Calu3 (cell line): ENCODE measurements around the gene ALDH6A1. TPM values are rescaled to one million over a fixed set of nuclear protein-coding genes. Genes with fewer than 3 reads are reported as not detected.

Experiments used
- BruUV-seq: library from RNA; stranded (reverse); fragments of 400-500 nt; replicated peaks from 2 replicates; lab custom pipeline; 2021; lab: Mats Ljungman, UMichigan
- CTCF ChIA-PET: fragments of 300-600 bp; sonication (Branson Sonifier 250); formaldehyde crosslinking; loops from one replicate; lab custom pipeline; 2022; ENCODE audit warnings: antibody characterized with exemption; lab: Charles Lee
- DNase-seq: peaks from one replicate; pipeline ENCODE4 v3.0.0; 2022
- H3K27ac Mint-ChIP-seq: one replicate; pipeline ENCODE4 v1.8.0; 2022; ENCODE audit warnings: mixed read lengths; ENCODE audit not compliant: unreplicated experiment
- H3K27me3 Mint-ChIP-seq: one replicate; pipeline ENCODE4 v1.8.0; 2022; ENCODE audit warnings: mixed read lengths; ENCODE audit not compliant: unreplicated experiment
- H3K36me3 Mint-ChIP-seq: one replicate; pipeline ENCODE4 v1.8.0; 2022; ENCODE audit warnings: mild to moderate bottlenecking, moderate library complexity, mixed read lengths; ENCODE audit not compliant: insufficient read depth, unreplicated experiment
- H3K4me1 Mint-ChIP-seq: one replicate; pipeline ENCODE4 v1.8.0; 2022; ENCODE audit warnings: mild to moderate bottlenecking, low read depth, mixed read lengths; ENCODE audit not compliant: unreplicated experiment
- H3K4me3 Mint-ChIP-seq: one replicate; pipeline ENCODE4 v1.8.0; 2022; ENCODE audit warnings: mild to moderate bottlenecking, low read depth, moderate library complexity, mixed read lengths; ENCODE audit not compliant: unreplicated experiment
- H3K9me3 Mint-ChIP-seq: one replicate; pipeline ENCODE4 v1.8.0; 2022; ENCODE audit warnings: low read depth, mixed read lengths; ENCODE audit not compliant: unreplicated experiment
- intact Hi-C: fragments of 100-400 bp; cut with micrococcal nuclease; formaldehyde crosslinking; loops from one replicate; pipeline ENCODE4 v1.10.0; 2022; ENCODE audit not compliant: unreplicated experiment
- total RNA-seq: library from RNA; stranded (reverse); gene quantifications from 2 replicates; pipeline ENCODE4 v1.2.3, GENCODE V29; 2022
- TF ChIP-seq, protein P1 (sequence below): fragments of 200-600 bp; IDR thresholded peaks from one replicate; pipeline ENCODE4 v1.8.0; 2022; ENCODE audit warnings: antibody characterized with exemption; ENCODE audit not compliant: unreplicated experiment

The ALDH6A1 gene
- total RNA-seq, 1 experiment from 2014 or later, result 17.2 TPM

DNA sequence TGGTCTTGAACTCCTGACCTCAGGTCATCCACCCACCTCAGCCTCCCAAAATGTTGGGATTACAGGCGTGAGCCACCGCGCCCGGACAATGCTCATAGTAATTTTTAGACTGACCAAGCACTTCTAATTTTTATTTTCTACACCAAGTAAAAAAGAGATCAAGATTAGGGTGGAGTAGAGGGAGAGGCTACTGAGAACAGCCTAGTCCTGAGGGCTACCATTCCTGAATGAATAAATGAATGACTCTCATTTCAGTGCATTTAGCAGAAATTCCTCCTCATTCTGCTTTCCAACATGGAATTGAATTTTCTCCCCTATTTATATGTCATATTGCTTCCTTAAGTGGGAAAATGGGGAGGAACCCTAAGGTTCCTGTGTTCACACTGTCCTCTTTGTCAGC lies 38.7 kb downstream of the ALDH6A1 start:
- Mint-ChIP-seq H3K4me3 (no peak overlapping the region), H3K4me1 (no peaks in the 10 kb centered on the region), H3K9me3 (no peaks in the 10 kb centered on the region), H3K27me3 (no peaks in the 10 kb centered on the region), H3K36me3 (no peaks in the 10 kb centered on the region), H3K27ac (no peak overlapping the region)
- TF ChIP-seq, protein P1, sequence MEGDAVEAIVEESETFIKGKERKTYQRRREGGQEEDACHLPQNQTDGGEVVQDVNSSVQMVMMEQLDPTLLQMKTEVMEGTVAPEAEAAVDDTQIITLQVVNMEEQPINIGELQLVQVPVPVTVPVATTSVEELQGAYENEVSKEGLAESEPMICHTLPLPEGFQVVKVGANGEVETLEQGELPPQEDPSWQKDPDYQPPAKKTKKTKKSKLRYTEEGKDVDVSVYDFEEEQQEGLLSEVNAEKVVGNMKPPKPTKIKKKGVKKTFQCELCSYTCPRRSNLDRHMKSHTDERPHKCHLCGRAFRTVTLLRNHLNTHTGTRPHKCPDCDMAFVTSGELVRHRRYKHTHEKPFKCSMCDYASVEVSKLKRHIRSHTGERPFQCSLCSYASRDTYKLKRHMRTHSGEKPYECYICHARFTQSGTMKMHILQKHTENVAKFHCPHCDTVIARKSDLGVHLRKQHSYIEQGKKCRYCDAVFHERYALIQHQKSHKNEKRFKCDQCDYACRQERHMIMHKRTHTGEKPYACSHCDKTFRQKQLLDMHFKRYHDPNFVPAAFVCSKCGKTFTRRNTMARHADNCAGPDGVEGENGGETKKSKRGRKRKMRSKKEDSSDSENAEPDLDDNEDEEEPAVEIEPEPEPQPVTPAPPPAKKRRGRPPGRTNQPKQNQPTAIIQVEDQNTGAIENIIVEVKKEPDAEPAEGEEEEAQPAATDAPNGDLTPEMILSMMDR, result no peak
- DNase-seq, result no peak
- CTCF ChIA-PET, result no interaction called here
- BruUV-seq, result no TSS peak
- intact Hi-C loops, result no loop called here

- Mint-ChIP-seq H3K27me3 (no peaks in the 10 kb centered on the region), H3K27ac (no peak overlapping the region), H3K36me3 (no peaks in the 10 kb centered on the region), H3K9me3 (no peaks in the 10 kb centered on the region), H3K4me3 (no peak overlapping the region), H3K4me1 (no peaks in the 10 kb centered on the region)
- intact Hi-C loops, result no loop called here
- no peak for DNase-seq
- TF ChIP-seq, protein P1, result no peak
- CTCF ChIA-PET, result interaction anchor here (0.6 kb wide), 1 partner anchor 552 kb away, joined by 3 read pairs; the partner anchor contains the start of gene RIOX1
- no TSS peak for BruUV-seq
Observed at GRCh38 chr14:74042296-74042695, 42.0 kb downstream of the ALDH6A1 start.

- CTCF ChIA-PET, result interaction anchor here (0.6 kb wide), 1 partner anchor 346 kb away, joined by 3 read pairs; no protein-coding TSS in a partner anchor
- Mint-ChIP-seq H3K27me3 (no peaks in the 10 kb centered on the region), H3K4me3 (no peak overlapping the region), H3K36me3 (no peaks in the 10 kb centered on the region), H3K27ac (no peak overlapping the region), H3K9me3 (no peaks in the 10 kb centered on the region), H3K4me1 (no peaks in the 10 kb centered on the region)
- intact Hi-C loops, result loop anchor here (10.0 kb wide), 1 partner anchor 153 kb away; the partner anchor contains the start of gene ZNF410
- TF ChIP-seq, protein P1, result peak; percentile 40
- BruUV-seq, result no TSS peak
- peak; percentile 21 for DNase-seq
Observed at GRCh38 chr14:74038020-74038859, 46.0 kb downstream of the ALDH6A1 start.

GRCh38 chr14:74035556-74035955 lies 48.7 kb downstream of the ALDH6A1 start:
- Mint-ChIP-seq H3K9me3 (no peaks in the 10 kb centered on the region), H3K27ac (no peak overlapping the region), H3K4me1 (no peaks in the 10 kb centered on the region), H3K36me3 (no peaks in the 10 kb centered on the region), H3K4me3 (no peak overlapping the region), H3K27me3 (no peaks in the 10 kb centered on the region)
- no peak for DNase-seq
- CTCF ChIA-PET, result no interaction called here
- BruUV-seq, result no TSS peak
- TF ChIP-seq, protein P1, result no peak
- intact Hi-C loops, result loop anchor here (10.0 kb wide), 1 partner anchor 151 kb away; the partner anchor contains the start of gene ZNF410
